IPS-18a (cell line): ENCODE results near the gene LRRC71.

Experiments used
- H3K27ac ChIP-seq: one replicate; pipeline ENCODE4 v1.5.1; 2013; ENCODE audit warnings: low read length
- H3K27me3 ChIP-seq: one replicate; pipeline ENCODE4 v1.6.1; 2013; ENCODE audit warnings: mild to moderate bottlenecking, low read length; ENCODE audit not compliant: control insufficient read depth, insufficient read depth
- H3K36me3 ChIP-seq: one replicate; pipeline ENCODE4 v1.6.1; 2013; ENCODE audit warnings: low read depth, low read length; ENCODE audit not compliant: control insufficient read depth
- H3K4me1 ChIP-seq: one replicate; pipeline ENCODE4 v1.6.1; 2013; ENCODE audit warnings: low read depth, low read length; ENCODE audit not compliant: control insufficient read depth
- H3K4me3 ChIP-seq: one replicate; pipeline ENCODE4 v1.5.1; 2013; ENCODE audit warnings: low read length
- H3K9ac ChIP-seq: one replicate; pipeline ENCODE4 v1.6.1; 2013; ENCODE audit warnings: mild to moderate bottlenecking, low read length, moderate library complexity
- H3K9me3 ChIP-seq: one replicate; pipeline ENCODE4 v1.6.1; 2013; ENCODE audit warnings: low read depth, low read length; ENCODE audit not compliant: control insufficient read depth

The LRRC71 gene

GRCh38 chr1:156900896-156901589 lies 19.4 kb upstream of the LRRC71 start:
- H3K4me3 ChIP-seq, result no peak overlapping the region
- H3K9me3 ChIP-seq, result no peaks in the 10 kb centered on the region
- no peaks in the 10 kb centered on the region for H3K27me3 ChIP-seq
- H3K27ac ChIP-seq, result no peak overlapping the region
- H3K9ac ChIP-seq, result no peak overlapping the region
- H3K36me3 ChIP-seq, result no peaks in the 10 kb centered on the region
- H3K4me1 ChIP-seq, result no peaks in the 10 kb centered on the region

- no peak overlapping the region for H3K9ac ChIP-seq
- H3K27me3 ChIP-seq, result no peaks in the 10 kb centered on the region
- H3K36me3 ChIP-seq, result no peaks in the 10 kb centered on the region
- no peaks in the 10 kb centered on the region for H3K9me3 ChIP-seq
- H3K4me3 ChIP-seq, result no peak overlapping the region
- H3K4me1 ChIP-seq, result no peaks in the 10 kb centered on the region
- H3K27ac ChIP-seq, result no peak overlapping the region
Observed at GRCh38 chr1:156901590-156901900, 18.9 kb upstream of the LRRC71 start.

- H3K9ac ChIP-seq, result no peak overlapping the region
- no peak overlapping the region for H3K4me3 ChIP-seq
- H3K36me3 ChIP-seq, result no peaks in the 10 kb centered on the region
- H3K4me1 ChIP-seq, result no peaks in the 10 kb centered on the region
- H3K27me3 ChIP-seq, result no peaks in the 10 kb centered on the region
- no peak overlapping the region for H3K27ac ChIP-seq
- no peaks in the 10 kb centered on the region for H3K9me3 ChIP-seq
Observed at GRCh38 chr1:156901966-156902915, 18.2 kb upstream of the LRRC71 start.

- no peaks in the 10 kb centered on the region for H3K36me3 ChIP-seq
- H3K27ac ChIP-seq, result no peak overlapping the region
- H3K27me3 ChIP-seq, result no peaks in the 10 kb centered on the region
- H3K4me3 ChIP-seq, result no peak overlapping the region
- H3K9me3 ChIP-seq, result no peaks in the 10 kb centered on the region
- no peaks in the 10 kb centered on the region for H3K4me1 ChIP-seq
- H3K9ac ChIP-seq, result no peak overlapping the region
Observed at GRCh38 chr1:156903328-156904091, 16.9 kb upstream of the LRRC71 start.

GRCh38 chr1:156904187-156904959 lies 16.1 kb upstream of the LRRC71 start:
- Histone ChIP-seq H3K27me3 (no peaks in the 10 kb centered on the region), H3K4me1 (no peaks in the 10 kb centered on the region), H3K9me3 (no peaks in the 10 kb centered on the region), H3K4me3 (no peak overlapping the region), H3K36me3 (no peaks in the 10 kb centered on the region), H3K27ac (no peak overlapping the region), H3K9ac (no peak overlapping the region)

- H3K9ac ChIP-seq, result no peak overlapping the region
- no peaks in the 10 kb centered on the region for H3K36me3 ChIP-seq
- H3K9me3 ChIP-seq, result no peaks in the 10 kb centered on the region
- no peak overlapping the region for H3K4me3 ChIP-seq
- H3K27me3 ChIP-seq, result no peaks in the 10 kb centered on the region
- H3K4me1 ChIP-seq, result no peaks in the 10 kb centered on the region
- H3K27ac ChIP-seq, result no peak overlapping the region
Observed at GRCh38 chr1:156905176-156905575, 15.3 kb upstream of the LRRC71 start.

GRCh38 chr1:156905651-156906050 lies 14.8 kb upstream of the LRRC71 start:
- no peak overlapping the region for H3K4me3 ChIP-seq
- H3K9ac ChIP-seq, result no peak overlapping the region
- no peak overlapping the region for H3K27ac ChIP-seq
- H3K36me3 ChIP-seq, result no peaks in the 10 kb centered on the region
- H3K9me3 ChIP-seq, result no peaks in the 10 kb centered on the region
- H3K27me3 ChIP-seq, result peaks cover 4% of the 10 kb centered on the region
- no peaks in the 10 kb centered on the region for H3K4me1 ChIP-seq

GRCh38 chr1:156906206-156906906 lies 14.1 kb upstream of the LRRC71 start:
- Histone ChIP-seq H3K27ac (no peak overlapping the region), H3K4me1 (no peaks in the 10 kb centered on the region), H3K4me3 (no peak overlapping the region), H3K9ac (no peak overlapping the region), H3K27me3 (peaks cover 8% of the 10 kb centered on the region), H3K36me3 (no peaks in the 10 kb centered on the region), H3K9me3 (no peaks in the 10 kb centered on the region)

- no peaks in the 10 kb centered on the region for H3K4me1 ChIP-seq
- H3K27me3 ChIP-seq, result peaks cover 11% of the 10 kb centered on the region
- no peaks in the 10 kb centered on the region for H3K36me3 ChIP-seq
- H3K27ac ChIP-seq, result no peak overlapping the region
- no peaks in the 10 kb centered on the region for H3K9me3 ChIP-seq
- no peak overlapping the region for H3K4me3 ChIP-seq
- no peak overlapping the region for H3K9ac ChIP-seq
Observed at GRCh38 chr1:156908541-156908940, 11.9 kb upstream of the LRRC71 start.

- no peak overlapping the region for H3K4me3 ChIP-seq
- no peaks in the 10 kb centered on the region for H3K9me3 ChIP-seq
- H3K36me3 ChIP-seq, result no peaks in the 10 kb centered on the region
- peaks cover 11% of the 10 kb centered on the region for H3K27me3 ChIP-seq
- no peak overlapping the region for H3K9ac ChIP-seq
- no peak overlapping the region for H3K27ac ChIP-seq
- no peaks in the 10 kb centered on the region for H3K4me1 ChIP-seq
Observed at GRCh38 chr1:156908955-156909354, 11.5 kb upstream of the LRRC71 start.
